Stimulated activated CD4-positive, alpha-beta T cell treated with anti-CD3 and anti-CD28 coated beads, Interleukin-12 subunit alpha, Interleukin-12 subunit beta, amount 100 ng/mL, for 48 hours (primary cell): ENCODE data around the gene TRAPPC5.

ENCODE experiments used
- DNase-seq, 3 donors: peaks; one replicate each; pipeline ENCODE4 v3.0.0-alpha.2; 2020; ENCODE audit warnings: low read depth in 2 of 3, low spot score in 1 of 3

The TRAPPC5 gene

GRCh38 chr19:7730286-7731217 is 49.9 kb downstream of the TRAPPC5 start:
- no peak for DNase-seq

GRCh38 chr19:7731218-7731595 is 50.6 kb downstream of the TRAPPC5 start:
- DNase-seq: no peak

GRCh38 chr19:7731615-7732014 is 51.0 kb downstream of the TRAPPC5 start:
- no peak for DNase-seq

GRCh38 chr19:7732045-7732444 is 51.4 kb downstream of the TRAPPC5 start, which contains the start of gene CLEC4G:
Gene CLEC4G (minus strand): TSS chr19:7732110. CDS start chr19:7732102, 8 bp downstream.
- no peak for DNase-seq

- DNase-seq: no peak
These were observed 52.7 kb downstream of the TRAPPC5 start for GRCh38 chr19:7733376-7733775.

GRCh38 chr19:7734220-7735203 is 53.9 kb downstream of the TRAPPC5 start:
- DNase-seq: no peak

GRCh38 chr19:7736148-7736547 is 55.5 kb downstream of the TRAPPC5 start:
- DNase-seq: no peak

GRCh38 chr19:7737215-7737614 is 56.6 kb downstream of the TRAPPC5 start:
- DNase-seq: no peak
